MG63 (cell line): ENCODE measurements around the gene TIAM1. TPM values are rescaled to one million over a fixed set of nuclear protein-coding genes. Genes with fewer than 3 reads are reported as not detected.

Experiments
- DNase-seq: peaks from one replicate; pipeline ENCODE4 v3.0.0-alpha.2; 2020
- H3K27me3 ChIP-seq: fragments of 250-450 bp; sonication (Bioruptor Pico); 2 replicates; pipeline ENCODE4 v1.5.1; 2020; ENCODE audit warnings: mild to moderate bottlenecking, moderate library complexity
- H3K36me3 ChIP-seq: fragments of 250-450 bp; sonication (Bioruptor Pico); 2 replicates; pipeline ENCODE4 v1.5.1; 2020; ENCODE audit warnings: mild to moderate bottlenecking, moderate library complexity
- H3K4me3 ChIP-seq: fragments of 250-450 bp; sonication (Bioruptor Pico); 2 replicates; pipeline ENCODE4 v1.5.1; 2020; ENCODE audit warnings: mild to moderate bottlenecking, moderate library complexity
- H3K9me3 ChIP-seq: fragments of 250-450 bp; sonication (Bioruptor Pico); 2 replicates; pipeline ENCODE4 v1.5.1; 2020; ENCODE audit warnings: mild to moderate bottlenecking, moderate library complexity
- total RNA-seq: library from RNA; depleted of rRNA; stranded (reverse); fragments of >200 nt; shearing (Covaris generic); gene quantifications from 2 replicates; pipeline ENCODE4 v1.2.3, GENCODE V29; 2014; ENCODE audit warnings: low replicate concordance

The TIAM1 gene
- total RNA-seq, 1 experiment from 2014 or later = 2.2 TPM

GRCh38 chr21:31098576-31099005 lies 245.5 kb downstream of the TIAM1 start:
- peak; percentile 46 for DNase-seq
- H3K9me3 ChIP-seq = no peaks in the 10 kb centered on the region
- no peak overlapping the region for H3K4me3 ChIP-seq
- H3K36me3 ChIP-seq = no peaks in the 10 kb centered on the region
- peaks cover 8% of the 10 kb centered on the region; the same call in 1 of the 2 replicates for H3K27me3 ChIP-seq

- no peaks in the 10 kb centered on the region for H3K36me3 ChIP-seq
- 0 out of 2 replicates have a peak, but pooled peaks cover 1% of the 10 kb centered on the region for H3K9me3 ChIP-seq
- no peaks in the 10 kb centered on the region for H3K27me3 ChIP-seq
- no peak for DNase-seq
- H3K4me3 ChIP-seq = no peak overlapping the region
Observed at GRCh38 chr21:31092832-31093625, 251.0 kb downstream of the TIAM1 start.

- 0 out of 2 replicates have a peak, but pooled peaks cover 2% of the 10 kb centered on the region for H3K9me3 ChIP-seq
- H3K36me3 ChIP-seq = no peaks in the 10 kb centered on the region
- H3K4me3 ChIP-seq = no peak overlapping the region
- no peak for DNase-seq
- no peaks in the 10 kb centered on the region for H3K27me3 ChIP-seq
Observed at GRCh38 chr21:31090376-31090775, 253.7 kb downstream of the TIAM1 start.

- DNase-seq = peak; percentile 11
- Histone ChIP-seq H3K27me3 (no peaks in the 10 kb centered on the region), H3K4me3 (no peak overlapping the region), H3K36me3 (no peaks in the 10 kb centered on the region), H3K9me3 (0 out of 2 replicates have a peak, but pooled peaks cover 2% of the 10 kb centered on the region)
Observed at GRCh38 chr21:31088474-31088751, 255.6 kb downstream of the TIAM1 start.

- Histone ChIP-seq H3K4me3 (peak overlapping the region; percentile 26), H3K27me3 (no peaks in the 10 kb centered on the region), H3K9me3 (0 out of 2 replicates have a peak, but pooled peaks cover 2% of the 10 kb centered on the region), H3K36me3 (no peaks in the 10 kb centered on the region)
- DNase-seq = peak; percentile 2
Observed at GRCh38 chr21:31087639-31088473, 256.2 kb downstream of the TIAM1 start.

GRCh38 chr21:31084689-31085088 lies 259.4 kb downstream of the TIAM1 start:
- DNase-seq = no peak
- Histone ChIP-seq H3K9me3 (0 out of 2 replicates have a peak, but pooled peaks cover 2% of the 10 kb centered on the region), H3K36me3 (no peaks in the 10 kb centered on the region), H3K4me3 (no peak overlapping the region), H3K27me3 (no peaks in the 10 kb centered on the region)

- Histone ChIP-seq H3K4me3 (no peak overlapping the region), H3K36me3 (no peaks in the 10 kb centered on the region), H3K27me3 (no peaks in the 10 kb centered on the region), H3K9me3 (no peaks in the 10 kb centered on the region)
- DNase-seq = no peak
Observed at GRCh38 chr21:31078796-31079195, 265.3 kb downstream of the TIAM1 start.

- Histone ChIP-seq H3K4me3 (no peak overlapping the region), H3K36me3 (no peaks in the 10 kb centered on the region), H3K9me3 (no peaks in the 10 kb centered on the region), H3K27me3 (no peaks in the 10 kb centered on the region)
- no peak for DNase-seq
Observed at GRCh38 chr21:31078216-31078615, 265.8 kb downstream of the TIAM1 start.

- DNase-seq = no peak
- H3K27me3 ChIP-seq = no peaks in the 10 kb centered on the region
Observed at GRCh38 chr21:31075848-31076247, 268.2 kb downstream of the TIAM1 start.

GRCh38 chr21:31072533-31072932 lies 271.5 kb downstream of the TIAM1 start:
- no peak for DNase-seq
- Histone ChIP-seq H3K27me3 (no peaks in the 10 kb centered on the region), H3K9me3 (no peaks in the 10 kb centered on the region), H3K4me3 (no peak overlapping the region), H3K36me3 (no peaks in the 10 kb centered on the region)

More at GRCh38 chr21:31075848-31076247, 268.2 kb downstream of the TIAM1 start:
- no peak overlapping the region for H3K4me3 ChIP-seq
- no peaks in the 10 kb centered on the region for H3K36me3 ChIP-seq
- H3K9me3 ChIP-seq = no peaks in the 10 kb centered on the region
